Activated CD4-positive, alpha-beta T cell treated with anti-CD3 and anti-CD28 coated beads, Interleukin-2, Interleukin-4, amounts not matched to agents 100 ng/mL and 50 ng/mL, durations not matched to agents 16 hours and 8 hours (primary cell): ENCODE results near the gene OR52E1.

ENCODE experiments used
- DNase-seq: peaks from one replicate; pipeline ENCODE4 v3.0.0-alpha.2; 2020; ENCODE audit warnings: low spot score

Gene OR52E1

DNA sequence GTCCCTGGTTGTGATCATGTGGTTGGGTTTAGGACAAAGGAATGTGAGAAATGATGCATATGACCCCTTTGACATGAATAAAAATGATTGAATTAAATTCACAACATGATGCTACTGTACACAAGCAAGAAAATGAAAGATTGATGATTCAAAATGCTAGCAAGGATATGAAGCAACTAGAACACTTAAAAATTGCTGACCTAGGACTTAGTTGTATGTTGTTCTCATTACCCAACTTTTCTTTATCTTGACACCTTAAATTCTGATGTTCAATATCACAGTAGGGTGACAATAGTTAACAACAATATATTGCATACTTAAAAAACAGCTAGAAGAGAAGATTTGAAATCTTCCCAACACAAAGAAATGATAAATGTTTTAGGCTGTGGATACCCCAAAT lies 48.2 kb downstream of the OR52E1 start:
- DNase-seq = no peak

- no peak for DNase-seq
These were observed 49.5 kb downstream of the OR52E1 start for GRCh38 chr11:5118893-5119292.
